GM19193 (cell line): Measurements from ENCODE around the gene FAM177A1.

Experiments
- POLR2A ChIP-seq: IDR thresholded peaks from 4 replicates; pipeline ENCODE4 v1.6.1; 2011; ENCODE audit not compliant: insufficient read depth, insufficient read length; ENCODE audit errors: extremely low read depth

The FAM177A1 gene

GRCh38 chr14:35116242-35116641, 70.2 kb downstream of the FAM177A1 start:
- no peak for TF ChIP-seq POLR2A

- no peak for TF ChIP-seq POLR2A
Observed at GRCh38 chr14:35117112-35117511, 71.0 kb downstream of the FAM177A1 start.

GRCh38 chr14:35121026-35121886, 75.2 kb downstream of the FAM177A1 start:
- no peak for TF ChIP-seq POLR2A

- TF ChIP-seq POLR2A = peak; percentile 67
Observed at GRCh38 chr14:35121887-35122695, 76.0 kb downstream of the FAM177A1 start, which contains the start of the genes PPP2R3C and PRORP. PPP2R3C (minus strand) TSS chr14:35121990; CDS start chr14:35121959, 31 bp downstream. PRORP (plus strand) TSS chr14:35122552; CDS start chr14:35123246, 694 bp downstream.

GRCh38 chr14:35122696-35123387, 76.8 kb downstream of the FAM177A1 start:
- TF ChIP-seq POLR2A = no peak

GRCh38 chr14:35123388-35123703, 77.3 kb downstream of the FAM177A1 start:
- TF ChIP-seq POLR2A = no peak

GRCh38 chr14:35124127-35124526, 78.1 kb downstream of the FAM177A1 start:
- no peak for TF ChIP-seq POLR2A
